C4-2B (cell line): Measurements from ENCODE around the gene OR2M5.

Source experiments
- ZFX ChIP-seq: fragments of 450-650 bp; IDR thresholded peaks from 2 replicates; pipeline ENCODE4 v1.6.1; 2017
- TF ChIP-seq, protein P1 (sequence below): fragments of 450-650 bp; conservative IDR thresholded peaks from 2 replicates; pipeline ENCODE4 v1.5.1; 2017; ENCODE audit warnings: mild to moderate bottlenecking

DNA sequence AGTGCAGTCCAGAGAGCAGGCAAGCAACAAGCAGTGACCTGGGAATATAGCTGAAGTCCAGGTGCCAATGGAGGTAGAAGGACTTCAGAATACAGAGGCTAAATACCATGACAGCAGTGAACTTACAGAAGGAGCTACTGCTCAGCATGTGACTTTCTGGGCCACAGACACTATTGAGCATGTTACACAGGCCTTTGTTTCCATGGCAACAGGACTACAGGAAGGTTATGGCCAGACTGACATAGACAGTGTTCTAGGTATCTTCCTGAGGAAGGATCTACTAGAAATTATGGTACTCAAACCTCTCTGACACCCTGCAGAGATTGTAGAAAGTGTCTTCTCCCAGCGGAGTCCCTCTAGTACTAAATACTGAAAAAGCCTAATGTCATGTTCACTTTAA, 11.0 kb downstream of the OR2M5 start:
- TF ChIP-seq, protein P1, sequence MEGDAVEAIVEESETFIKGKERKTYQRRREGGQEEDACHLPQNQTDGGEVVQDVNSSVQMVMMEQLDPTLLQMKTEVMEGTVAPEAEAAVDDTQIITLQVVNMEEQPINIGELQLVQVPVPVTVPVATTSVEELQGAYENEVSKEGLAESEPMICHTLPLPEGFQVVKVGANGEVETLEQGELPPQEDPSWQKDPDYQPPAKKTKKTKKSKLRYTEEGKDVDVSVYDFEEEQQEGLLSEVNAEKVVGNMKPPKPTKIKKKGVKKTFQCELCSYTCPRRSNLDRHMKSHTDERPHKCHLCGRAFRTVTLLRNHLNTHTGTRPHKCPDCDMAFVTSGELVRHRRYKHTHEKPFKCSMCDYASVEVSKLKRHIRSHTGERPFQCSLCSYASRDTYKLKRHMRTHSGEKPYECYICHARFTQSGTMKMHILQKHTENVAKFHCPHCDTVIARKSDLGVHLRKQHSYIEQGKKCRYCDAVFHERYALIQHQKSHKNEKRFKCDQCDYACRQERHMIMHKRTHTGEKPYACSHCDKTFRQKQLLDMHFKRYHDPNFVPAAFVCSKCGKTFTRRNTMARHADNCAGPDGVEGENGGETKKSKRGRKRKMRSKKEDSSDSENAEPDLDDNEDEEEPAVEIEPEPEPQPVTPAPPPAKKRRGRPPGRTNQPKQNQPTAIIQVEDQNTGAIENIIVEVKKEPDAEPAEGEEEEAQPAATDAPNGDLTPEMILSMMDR: no peak
- TF ChIP-seq ZFX: no peak
